Measurements from ENCODE around the gene CPM.
"Not testable (repeated sequence)": the region's sequence is repeated elsewhere in the genome, so short reads cannot be mapped to it uniquely, and the experiment has no call there.

CPM gene

DNA sequence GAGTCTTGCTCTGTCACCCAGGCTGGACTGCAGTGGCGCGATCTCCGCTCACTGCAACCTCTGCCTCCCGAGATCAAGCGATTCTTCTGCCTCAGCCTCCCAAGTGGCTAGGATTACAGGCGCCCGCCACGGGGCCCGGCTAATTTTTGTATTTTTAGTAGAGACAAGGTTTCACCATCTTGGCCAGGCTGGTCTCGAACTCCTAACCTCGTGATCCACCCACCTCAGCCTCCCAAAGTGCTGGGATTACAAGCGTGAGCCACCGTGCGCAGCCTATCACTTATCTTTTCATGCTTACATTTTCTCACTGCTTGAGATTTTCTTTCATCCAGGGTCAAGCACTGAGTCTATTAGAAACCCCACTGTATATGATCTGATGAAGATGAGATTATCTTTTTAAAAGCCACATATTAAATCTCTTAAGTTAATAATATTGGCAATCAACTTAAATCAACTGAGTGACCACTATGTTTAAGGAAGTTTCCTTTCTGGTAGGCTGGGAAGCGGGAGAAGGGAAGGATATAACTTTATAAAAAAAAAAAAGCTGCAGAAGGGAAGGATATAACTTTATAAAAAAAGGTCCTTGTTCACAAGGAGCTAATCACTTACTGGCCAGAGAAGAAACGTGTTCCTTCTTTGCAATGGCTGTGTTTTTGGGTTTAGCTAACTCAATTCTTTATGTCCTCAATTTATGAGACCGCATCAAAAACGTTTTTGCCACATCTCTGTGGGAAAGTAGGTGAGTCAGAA, 126.3 kb downstream of the CPM start:
- DNase-seq (ENCODE audit: low spot score), result no peak

- no peak for DNase-seq (ENCODE audit: low spot score)
Measured at GRCh38 chr12:68805592-68806120, 127.3 kb downstream of the CPM start.

GRCh38 chr12:68804657-68805591, 128.0 kb downstream of the CPM start:
- no peak for DNase-seq (ENCODE audit: low spot score)

GRCh38 chr12:68803948-68804656, 128.9 kb downstream of the CPM start:
- no peak for DNase-seq (ENCODE audit: low spot score)

DNA sequence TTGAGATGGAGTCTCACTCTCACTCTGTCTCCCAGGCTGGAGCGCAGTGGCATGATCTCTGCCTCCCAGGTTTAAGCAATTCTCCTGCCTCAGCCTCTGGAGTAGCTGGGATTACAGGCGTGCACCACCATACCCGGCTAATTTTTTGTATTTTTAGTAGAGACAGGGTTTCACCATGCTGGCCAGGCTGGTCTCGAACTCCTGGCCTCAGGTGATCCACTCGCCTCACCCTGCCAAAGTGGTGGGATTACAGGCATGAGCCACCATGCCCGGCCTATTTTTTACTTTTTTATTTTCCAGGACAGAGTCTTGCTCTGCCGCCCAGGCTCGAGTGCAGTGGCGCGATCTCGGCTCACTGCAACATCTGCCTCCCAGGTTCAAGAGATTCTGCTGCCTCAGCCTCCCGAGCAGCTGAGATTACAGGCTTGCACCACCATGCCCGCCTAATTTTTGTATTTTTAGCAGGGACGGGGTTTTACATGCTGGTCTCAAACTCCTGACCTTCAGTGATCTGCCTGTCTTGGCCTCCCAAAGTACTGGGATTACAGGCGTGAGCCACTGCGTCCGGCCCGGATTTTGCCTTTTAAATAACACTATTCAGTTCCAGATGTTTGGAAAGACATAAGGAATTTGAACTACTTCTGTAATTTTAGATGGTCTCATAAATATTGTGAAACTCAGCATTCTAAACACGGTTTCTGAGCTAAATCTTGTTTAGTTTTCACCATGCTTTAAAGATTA, 129.9 kb downstream of the CPM start:
- DNase-seq (ENCODE audit: low spot score), result not testable (repeated sequence)

DNA sequence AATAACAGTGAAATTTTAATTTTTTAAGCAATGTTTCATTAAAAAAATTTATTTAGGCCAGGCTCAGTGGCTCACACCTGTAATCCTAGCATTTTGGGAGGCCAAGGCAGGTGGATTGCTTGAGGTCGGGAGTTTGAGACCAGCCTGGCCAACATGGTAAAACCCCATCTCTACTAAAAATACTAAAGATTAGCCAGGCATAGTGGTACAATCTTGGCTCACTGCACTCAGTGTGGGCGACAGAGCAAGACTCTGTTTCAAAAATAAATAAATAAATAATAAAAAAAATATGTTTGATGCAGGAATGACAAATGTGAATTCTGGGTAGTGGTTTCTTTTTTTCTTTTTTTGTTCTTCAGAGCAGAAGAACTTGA, 130.6 kb downstream of the CPM start:
- DNase-seq (ENCODE audit: low spot score), result not testable (repeated sequence)

Data from CD4-positive, alpha-beta T cell treated with Interleukin-6 at 100 ng/mL for 8 hours (primary cell).